Pulmonary artery endothelial cell (primary cell): Measurements from ENCODE around the gene TSSK2. TPM values are rescaled to one million over a fixed set of nuclear protein-coding genes. Genes with fewer than 3 reads are reported as not detected.

ENCODE experiments used
- DNase-seq: peaks from one replicate; pipeline ENCODE4 v3.0.0-alpha.2; 2011; ENCODE audit warnings: low read depth, low spot score
- total RNA-seq: library from RNA; depleted of rRNA; stranded (reverse); fragments of >200 nt; gene quantifications from 2 replicates; pipeline ENCODE4 v1.2.3, GENCODE V29; 2014

The TSSK2 gene
- total RNA-seq, 1 donor from 2014 or later: not detected

GRCh38 chr22:19169002-19169946 lies 38.2 kb downstream of the TSSK2 start:
- no peak for DNase-seq

- DNase-seq: no peak
Measured at GRCh38 chr22:19169947-19170318, 38.8 kb downstream of the TSSK2 start.

DNA sequence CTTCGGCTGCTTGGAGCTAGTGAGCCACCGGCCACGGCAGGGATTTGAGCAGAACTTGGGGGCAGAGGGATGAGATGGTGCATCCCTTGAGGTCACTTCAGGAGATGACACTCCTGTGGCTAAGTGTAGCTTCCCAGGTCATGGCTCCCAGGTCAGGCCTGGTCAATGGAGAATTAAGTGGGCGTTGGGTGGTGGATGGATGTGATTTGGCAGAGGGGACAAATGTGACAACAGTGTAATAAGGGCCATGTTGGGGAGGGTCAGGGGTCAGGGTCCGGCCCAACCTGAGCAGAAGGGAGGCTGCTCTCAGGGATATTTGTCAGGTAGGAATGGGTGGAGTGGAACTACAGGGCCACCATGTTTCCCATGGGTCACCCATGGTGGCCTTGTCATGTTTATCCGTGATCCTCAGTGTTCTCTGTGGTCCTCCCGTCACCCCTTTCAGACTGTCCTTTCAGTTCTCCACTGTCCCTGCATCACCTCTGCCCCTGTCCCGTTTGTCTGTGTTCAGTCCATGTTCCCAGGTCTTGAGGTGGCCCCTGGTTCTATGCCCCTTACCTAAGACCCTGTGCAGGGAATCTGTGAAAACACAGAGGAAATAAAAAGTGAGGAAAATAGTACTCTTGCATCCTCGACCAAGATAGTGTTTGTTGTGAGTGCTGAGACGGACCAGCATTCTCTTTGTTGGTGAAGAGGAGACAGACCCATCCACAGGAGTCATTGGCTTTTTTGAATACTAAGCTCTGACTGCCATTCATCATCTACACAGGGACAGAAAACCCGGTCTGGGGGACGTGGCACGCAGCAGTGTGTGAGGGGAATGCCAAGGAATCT lies 41.3 kb downstream of the TSSK2 start:
- DNase-seq: no peak

GRCh38 chr22:19173047-19174035 lies 42.2 kb downstream of the TSSK2 start:
- no peak for DNase-seq

DNA sequence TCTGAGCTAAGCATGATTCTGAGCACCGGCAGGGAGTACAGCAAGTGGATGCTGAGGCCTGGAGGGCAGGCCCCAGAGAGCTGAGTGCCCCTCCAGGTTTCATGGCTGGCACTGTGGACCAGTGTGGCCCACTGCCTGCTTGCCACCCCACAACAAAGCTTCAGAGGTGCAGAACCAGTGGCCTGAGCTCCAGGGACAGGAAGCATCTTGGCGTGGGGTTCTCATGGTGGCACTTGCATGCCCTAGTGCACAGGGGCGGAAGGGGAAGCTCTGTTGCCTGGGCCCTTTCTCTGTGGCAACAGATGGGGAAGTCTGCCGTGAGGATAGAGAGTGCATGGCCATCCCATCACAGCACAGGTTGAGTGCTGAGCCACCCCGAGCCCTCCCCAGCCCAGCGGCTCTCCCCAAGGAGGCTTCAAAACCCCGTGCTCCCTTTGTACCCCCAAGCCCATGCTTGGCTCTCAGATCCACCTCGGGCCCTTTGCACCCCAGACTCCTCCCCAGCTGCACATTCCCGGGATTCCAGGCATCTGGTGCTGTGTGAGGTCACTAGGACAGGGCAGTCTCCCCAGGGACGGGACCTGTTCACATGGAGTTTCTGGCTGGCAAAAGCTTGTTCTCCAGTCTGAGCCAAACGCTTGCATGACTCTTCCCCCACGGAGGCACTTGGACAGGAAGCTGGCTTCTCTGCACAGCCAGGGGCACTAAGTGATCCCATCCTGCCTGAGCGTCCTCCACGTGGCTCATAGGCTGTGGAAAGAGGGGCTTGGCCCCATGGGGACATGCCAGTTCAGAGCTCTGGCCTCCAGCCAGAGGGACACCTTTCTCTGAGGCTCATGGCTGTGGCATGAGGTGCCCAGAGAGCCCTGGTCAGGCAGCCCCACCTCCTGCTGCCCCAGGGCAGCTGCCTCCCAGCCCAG lies 43.3 kb downstream of the TSSK2 start:
- DNase-seq: no peak

DNA sequence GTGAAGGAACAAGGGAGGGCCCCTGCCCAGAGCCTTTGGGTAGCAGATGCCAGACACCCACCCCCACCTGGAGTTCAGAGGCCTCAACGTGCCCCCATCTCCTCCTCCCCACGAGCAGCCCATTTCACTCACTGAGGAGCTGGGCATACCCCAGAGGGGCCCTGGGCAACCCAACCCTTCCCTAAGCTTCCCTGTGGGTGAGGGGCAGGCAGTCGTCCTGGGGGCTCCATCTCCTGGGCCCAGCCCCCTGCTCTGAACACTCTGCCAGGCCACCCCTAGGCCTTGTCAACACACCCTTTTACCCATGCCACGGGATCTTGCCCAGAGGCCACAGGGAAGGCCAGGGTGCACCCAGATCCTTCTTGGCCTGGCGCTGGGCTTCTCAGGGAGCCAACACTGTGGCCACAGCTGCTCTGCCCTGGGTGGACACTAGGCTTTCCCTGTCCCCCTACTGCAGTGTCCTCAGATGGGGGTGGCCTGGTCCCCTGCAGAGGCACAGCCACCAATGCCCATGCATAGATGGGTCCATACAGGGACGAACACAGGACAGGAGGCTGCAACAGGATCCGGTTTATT lies 44.0 kb downstream of the TSSK2 start:
- DNase-seq: no peak

GRCh38 chr22:19175602-19176174 lies 44.6 kb downstream of the TSSK2 start:
- no peak for DNase-seq

- DNase-seq: no peak
Measured at GRCh38 chr22:19176175-19176643, 45.1 kb downstream of the TSSK2 start.

DNA sequence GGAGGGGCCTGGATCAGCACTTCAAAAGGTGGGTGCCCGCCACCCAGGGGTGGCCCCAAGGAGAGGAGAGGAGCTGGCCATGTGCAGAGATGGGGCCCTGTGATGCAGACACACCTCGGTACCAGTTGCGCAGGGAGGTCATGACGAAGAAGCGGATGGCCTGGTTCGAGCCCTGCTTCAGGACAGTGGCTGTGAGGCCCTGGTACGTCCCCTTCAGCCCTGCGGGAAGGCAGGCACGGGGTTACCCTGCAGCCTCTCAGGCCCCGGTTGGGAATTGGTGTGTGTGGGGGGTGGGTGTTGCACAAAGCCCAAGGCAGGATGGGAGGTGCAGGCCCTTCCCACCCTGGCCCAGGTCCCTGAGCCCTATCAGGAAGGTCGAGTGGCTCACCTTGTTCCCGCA lies 45.6 kb downstream of the TSSK2 start:
- DNase-seq: no peak

- DNase-seq: no peak
Measured at GRCh38 chr22:19177164-19178064, 46.3 kb downstream of the TSSK2 start.

DNA sequence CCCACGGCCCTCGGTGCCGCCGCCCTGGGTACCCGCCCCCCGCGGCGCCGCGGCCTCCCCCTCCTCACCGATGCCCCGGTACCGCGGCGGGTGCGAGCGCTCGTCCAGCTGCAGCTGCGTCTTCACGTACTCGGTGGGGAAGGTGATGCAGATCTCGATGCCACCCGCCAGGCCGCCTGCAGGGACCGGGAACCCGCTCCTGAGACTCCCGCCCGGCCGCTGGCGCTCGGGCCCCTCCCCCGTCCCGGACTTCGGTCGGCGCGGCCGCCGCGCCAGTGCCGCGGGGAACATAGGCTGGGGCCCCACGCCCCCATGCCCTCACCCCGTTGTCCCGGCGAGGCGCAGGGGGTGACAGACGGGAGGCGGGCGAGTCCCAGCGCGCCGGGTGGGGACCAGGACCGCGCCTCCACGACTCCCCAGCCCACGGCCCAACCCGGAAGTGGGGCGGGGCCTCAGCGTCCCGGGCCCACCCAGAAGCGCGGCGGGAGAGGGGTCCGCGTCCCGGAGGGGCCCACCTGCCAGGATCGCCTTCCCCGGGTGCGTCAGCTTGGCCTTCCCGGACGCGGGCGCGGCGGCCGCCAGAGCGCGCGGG lies 47.1 kb downstream of the TSSK2 start:
- no peak for DNase-seq

DNA sequence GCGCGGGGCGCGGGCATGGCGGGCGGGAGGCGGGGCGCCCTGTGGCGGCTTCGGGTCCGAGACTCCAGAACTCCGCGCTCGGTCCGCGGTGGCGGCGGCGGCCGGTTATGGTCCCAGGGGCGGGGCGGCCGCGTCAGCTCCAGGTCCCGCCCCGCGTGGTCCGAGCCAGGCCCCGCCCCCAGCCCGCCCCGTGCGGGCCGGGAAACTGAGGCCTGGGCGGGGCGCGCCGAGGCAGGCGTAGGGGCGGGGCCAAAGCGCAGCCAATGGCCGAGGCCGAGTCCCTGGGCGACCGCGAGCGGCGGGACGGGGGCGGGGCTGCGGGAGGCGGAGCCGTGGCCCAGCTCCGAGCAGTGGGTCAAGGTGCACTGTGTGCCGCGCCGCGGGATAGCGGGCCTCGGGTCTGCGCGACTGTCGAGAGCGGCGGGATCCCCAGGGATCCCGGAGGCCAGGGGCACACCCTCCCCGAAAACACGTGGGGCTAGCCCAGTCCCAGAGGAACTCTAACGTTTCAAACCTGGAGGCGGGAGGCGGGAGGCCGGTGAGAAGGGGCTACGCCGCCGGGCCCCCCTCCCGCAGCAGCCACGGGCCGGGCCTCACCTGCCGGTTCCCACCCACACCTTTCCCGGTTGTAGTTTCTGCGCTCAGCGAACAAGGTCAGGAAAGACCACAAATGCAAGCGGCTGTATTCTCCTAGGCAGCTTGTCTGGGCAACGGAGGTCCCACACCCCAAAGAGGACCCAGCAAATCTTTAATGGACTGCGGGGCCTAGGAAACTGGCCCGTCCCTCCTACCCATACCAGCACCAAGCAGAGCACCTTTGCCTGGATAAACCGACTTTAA lies 47.8 kb downstream of the TSSK2 start, which contains the start of gene SLC25A1:
Gene SLC25A1 (minus strand): TSS at position 80 of the 840 bp plus-strand sequence. CDS start 63 bp downstream, at position 17.
- DNase-seq: peak; percentile 48

- peak; percentile 69 for DNase-seq
Measured at GRCh38 chr22:19179497-19180048, 48.5 kb downstream of the TSSK2 start.

DNA sequence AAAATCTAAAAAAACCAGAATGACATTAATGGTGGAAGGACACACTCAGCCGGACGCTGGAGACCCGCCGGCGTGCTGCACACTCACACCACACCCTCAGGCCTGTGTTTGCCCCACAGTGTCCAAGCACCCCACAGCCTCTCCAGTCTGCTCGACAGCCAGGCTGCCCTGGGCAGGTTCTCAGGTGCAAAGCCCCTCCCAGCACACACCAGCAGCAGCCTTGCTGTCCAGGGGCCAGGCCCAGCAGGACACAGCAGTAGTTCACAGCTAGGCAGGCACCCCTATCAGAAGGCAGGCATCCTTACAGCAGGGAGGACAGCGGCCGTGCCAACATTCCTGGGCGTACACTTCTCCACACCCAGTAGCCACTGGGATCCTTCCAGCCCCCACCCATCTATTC lies 49.1 kb downstream of the TSSK2 start:
- no peak for DNase-seq

DNA sequence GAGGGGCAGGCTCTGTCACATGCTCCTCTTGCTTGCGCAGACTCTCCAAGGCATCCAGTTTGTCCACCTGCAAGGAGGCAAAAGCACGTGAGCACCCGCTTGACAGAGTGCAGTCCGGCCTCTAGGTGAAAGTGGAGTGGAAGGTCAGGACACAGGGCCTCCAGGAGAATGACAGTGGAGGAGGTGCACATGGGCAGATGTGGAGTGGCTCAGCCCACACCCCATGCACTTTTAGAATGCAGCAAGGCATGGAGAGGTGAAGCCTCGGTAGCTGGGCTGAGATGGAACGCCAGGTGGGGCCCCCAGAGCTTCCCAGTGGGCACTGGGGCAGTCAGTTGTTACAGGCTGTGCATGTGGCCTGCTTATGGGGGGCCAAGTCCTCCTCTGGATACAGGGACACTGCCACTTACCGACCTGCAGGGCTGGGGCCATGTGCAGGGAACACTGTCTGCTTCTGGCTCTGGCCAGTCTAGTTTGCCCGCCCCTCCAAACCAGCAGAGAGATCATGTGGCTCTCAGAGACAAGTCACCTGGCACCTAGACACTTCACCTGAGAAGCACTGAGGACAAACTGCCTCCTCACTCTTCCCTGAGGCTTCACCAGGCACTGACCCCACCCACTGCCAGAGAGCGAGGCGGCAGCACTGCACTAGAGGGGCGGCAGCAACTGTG lies 49.8 kb downstream of the TSSK2 start:
- DNase-seq: no peak
